HCT116 (cell line): ENCODE results near the gene TMEM135. TPM values are rescaled to one million over a fixed set of nuclear protein-coding genes. Genes with fewer than 3 reads are reported as not detected.

Experiments
- ATAC-seq: fragments of 200-7000 bp; cut with Tn5 transposase; 2 replicates; pipeline ENCODE4 v1.9.1; 2020; ENCODE audit warnings: mild to moderate bottlenecking, moderate library complexity
- BruUV-seq: library from RNA; stranded (reverse); fragments of 400-500 nt; replicated peaks from 2 replicates; lab custom pipeline; 2021; lab: Mats Ljungman, UMichigan
- CTCF ChIA-PET: fragments of 300-600 bp; sonication (Branson Sonifier 250); formaldehyde crosslinking; loops from one replicate; lab custom pipeline; 2021; ENCODE audit warnings: antibody characterized with exemption; lab: Charles Lee
- POLR2A ChIA-PET: fragments of 300-600, 350-600 bp; sonication (Branson Sonifier 250); formaldehyde crosslinking; loops from one replicate; lab custom pipeline; 2021; ENCODE audit warnings: antibody characterized with exemption; lab: Charles Lee
- RAD21 ChIA-PET, 2 experiments: fragments of 300-600 bp; sonication (Branson Sonifier 250); formaldehyde crosslinking; loops; one replicate each; lab custom pipeline; 2023; ENCODE audit warnings: low total read pairs in 2 of 2; ENCODE audit not compliant: uncharacterized antibody in 2 of 2, unreplicated experiment in 2 of 2, low non-redundant PET in 1 of 2; lab: Charles Lee
- DNase-seq: peaks from one replicate; pipeline ENCODE4 v3.0.0-alpha.2; 2010; ENCODE audit warnings: low read depth, low spot score
- H2AFZ ChIP-seq: fragments of 200-600 bp; shearing (Covaris generic), sonication (generic); 2 replicates; pipeline ENCODE4 v1.6.1; 2017; ENCODE audit warnings: low read depth, mixed run types, mixed read lengths, antibody characterized with exemption, low read length; ENCODE audit not compliant: poor library complexity, severe bottlenecking
- H3K27ac ChIP-seq: 2 replicates; pipeline ENCODE4 v1.5.1; 2012; ENCODE audit warnings: low read depth, low read length
- H3K27me3 ChIP-seq: fragments of 200-600 bp; sonication (generic); 2 replicates; pipeline ENCODE4 v1.6.1; 2016; ENCODE audit warnings: mixed run types, low read length, mixed read lengths; ENCODE audit not compliant: insufficient read depth
- H3K36me3 ChIP-seq, 2 experiments: fragments of 200-500 bp in 1 of 2; fragments of 200-600 bp in 1 of 2; sonication (Bioruptor generic) in 1 of 2; sonication (generic) in 1 of 2; 2 replicates each; pipeline versions ENCODE4 v1.5.1 to v1.6.1; 2014 to 2016; ENCODE audit warnings: low read length in 2 of 2, inconsistent platforms in 1 of 2, mixed read lengths in 1 of 2, mixed run types in 1 of 2; ENCODE audit not compliant: insufficient read depth in 2 of 2, control insufficient read depth in 1 of 2
- H3K4me1 ChIP-seq, 2 experiments: fragments of 200-600 bp in 1 of 2; sonication (generic) in 1 of 2; 2 replicates each; pipeline versions ENCODE4 v1.5.1 to v1.6.1; 2012 to 2017; ENCODE audit warnings: low read length in 2 of 2, inconsistent platforms in 1 of 2, mild to moderate bottlenecking in 1 of 2, mixed read lengths in 1 of 2, mixed run types in 1 of 2, moderate library complexity in 1 of 2; ENCODE audit not compliant: insufficient read depth in 2 of 2, control insufficient read depth in 1 of 2
- H3K4me2 ChIP-seq: fragments of 200-600 bp; sonication (generic); 2 replicates; pipeline ENCODE4 v1.6.1; 2017; ENCODE audit warnings: mixed run types, low read length, mixed read lengths
- H3K4me3 ChIP-seq, 2 experiments: fragments of 200-600 bp in 1 of 2; sonication (generic) in 1 of 2; replicated peaks in 1 of 2; 2 replicates each; pipeline ENCODE4 v1.5.1; 2011 to 2016; ENCODE audit warnings: low read length in 2 of 2, control low read depth in 1 of 2, low read depth in 1 of 2, mild to moderate bottlenecking in 1 of 2, mixed read lengths in 1 of 2, mixed run types in 1 of 2
- H3K79me2 ChIP-seq: fragments of 200-600 bp; sonication (generic); 2 replicates; pipeline ENCODE4 v1.6.1; 2017; ENCODE audit warnings: mild to moderate bottlenecking, mixed run types, low read length, moderate library complexity, mixed read lengths; ENCODE audit not compliant: insufficient read depth
- H3K9ac ChIP-seq: fragments of 200-600 bp; sonication (generic); 2 replicates; pipeline ENCODE4 v1.6.1; 2016; ENCODE audit warnings: low read length, mixed read lengths
- H3K9me2 ChIP-seq: fragments of 200-600 bp; sonication (generic), shearing (Covaris generic); 2 replicates; pipeline ENCODE4 v1.6.1; 2017; ENCODE audit warnings: mixed run types, mild to moderate bottlenecking, moderate library complexity; ENCODE audit not compliant: insufficient read depth
- H3K9me3 ChIP-seq, 2 experiments: fragments of 200-500 bp in 1 of 2; fragments of 200-600 bp in 1 of 2; sonication (Bioruptor generic) in 1 of 2; sonication (generic) in 1 of 2; 2 replicates each; pipeline ENCODE4 v1.6.1; 2014 to 2017; ENCODE audit warnings: low read length in 2 of 2, mixed read lengths in 2 of 2, inconsistent platforms in 1 of 2, low read depth in 1 of 2, mild to moderate bottlenecking in 1 of 2, mixed run types in 1 of 2, moderate library complexity in 1 of 2; ENCODE audit not compliant: control insufficient read depth in 1 of 2, insufficient read depth in 1 of 2
- H4K20me1 ChIP-seq: fragments of 200-600 bp; sonication (generic), shearing (Covaris generic); 2 replicates; pipeline ENCODE4 v1.6.1; 2017; ENCODE audit warnings: mixed run types, mild to moderate bottlenecking, moderate library complexity; ENCODE audit not compliant: insufficient read depth
- CBX3 ChIP-seq: IDR thresholded peaks from 2 replicates; pipeline ENCODE4 v1.6.1; 2012; ENCODE audit warnings: low read depth
- CEBPB ChIP-seq: IDR thresholded peaks from 2 replicates; pipeline ENCODE4 v1.6.1; 2012; ENCODE audit warnings: low read depth
- CTCF ChIP-seq, 3 experiments: fragments of 200-600 bp in 1 of 3; sonication (generic) in 1 of 3; IDR thresholded peaks in 2 of 3; conservative IDR thresholded peaks in 1 of 3; 2 replicates each; pipeline ENCODE4 v1.5.1; 2012 to 2017; ENCODE audit warnings: low read depth in 2 of 3, low read length in 2 of 3, antibody characterized with exemption in 1 of 3, borderline replicate concordance in 1 of 3, control low read depth in 1 of 3, mild to moderate bottlenecking in 1 of 3, mixed read lengths in 1 of 3, mixed run types in 1 of 3, moderate library complexity in 1 of 3; ENCODE audit not compliant: insufficient read depth in 1 of 3
- EGR1 ChIP-seq: IDR thresholded peaks from 2 replicates; pipeline ENCODE4 v1.6.1; 2012; ENCODE audit warnings: low read depth
- ELF1 ChIP-seq: IDR thresholded peaks from 2 replicates; pipeline ENCODE4 v1.6.1; 2012; ENCODE audit warnings: low read depth, borderline replicate concordance
- FOSL1 ChIP-seq: IDR thresholded peaks from 2 replicates; pipeline ENCODE4 v1.6.1; 2012; ENCODE audit warnings: low read depth
- JUND ChIP-seq: IDR thresholded peaks from 2 replicates; pipeline ENCODE4 v1.6.1; 2012
- MAX ChIP-seq: IDR thresholded peaks from 2 replicates; pipeline ENCODE4 v1.6.1; 2012
- POLR2A ChIP-seq: IDR thresholded peaks from 2 replicates; pipeline ENCODE4 v1.7.0; 2011; ENCODE audit warnings: borderline replicate concordance; ENCODE audit not compliant: insufficient read depth, insufficient read length; ENCODE audit errors: extremely low read depth
- POLR2AphosphoS5 ChIP-seq: IDR thresholded peaks from 2 replicates; pipeline ENCODE4 v1.6.1; 2011; ENCODE audit warnings: mild to moderate bottlenecking, low read depth, low read length, moderate library complexity
- RAD21 ChIP-seq: IDR thresholded peaks from 2 replicates; pipeline ENCODE4 v1.6.1; 2012; ENCODE audit warnings: low read depth, mild to moderate bottlenecking
- REST ChIP-seq: IDR thresholded peaks from 2 replicates; pipeline ENCODE4 v1.6.1; 2012; ENCODE audit warnings: low read depth
- SIN3A ChIP-seq: IDR thresholded peaks from 2 replicates; pipeline ENCODE4 v1.6.1; 2012; ENCODE audit warnings: low read depth
- SP1 ChIP-seq: IDR thresholded peaks from 2 replicates; pipeline ENCODE4 v1.6.1; 2012; ENCODE audit warnings: low read depth
- SRF ChIP-seq: IDR thresholded peaks from 2 replicates; pipeline ENCODE4 v1.6.1; 2012; ENCODE audit warnings: low read depth
- TCF7L2 ChIP-seq: IDR thresholded peaks from 2 replicates; pipeline ENCODE4 v1.7.0; 2011; ENCODE audit warnings: borderline replicate concordance, inconsistent platforms; ENCODE audit not compliant: insufficient read depth, insufficient read length; ENCODE audit errors: extremely low read depth
- ZBTB33 ChIP-seq: IDR thresholded peaks from 2 replicates; pipeline ENCODE4 v1.6.1; 2011; ENCODE audit warnings: mild to moderate bottlenecking, low read length, moderate library complexity; ENCODE audit not compliant: insufficient replicate concordance; ENCODE audit errors: extremely low read depth
- ZFX ChIP-seq: fragments of 450-650 bp; IDR thresholded peaks from 2 replicates; pipeline ENCODE4 v1.6.1; 2017
- ZNF274 ChIP-seq: fragments of 200-500 bp; sonication (Bioruptor generic); IDR thresholded peaks from 2 replicates; pipeline ENCODE4 v1.6.1; 2014; ENCODE audit warnings: mild to moderate bottlenecking, low read depth, low read length, inconsistent platforms
- intact Hi-C: fragments of 100-400 bp; cut with micrococcal nuclease; formaldehyde crosslinking; loops from 2 replicates; pipeline ENCODE4 v1.10.0; 2022
- total RNA-seq: library from RNA; stranded (reverse); gene quantifications from one replicate; pipeline ENCODE4 v1.2.1, GENCODE V29; 2021; ENCODE audit not compliant: unreplicated experiment

The TMEM135 gene
- total RNA-seq, 1 experiment from 2014 or later = 50.6 TPM

DNA sequence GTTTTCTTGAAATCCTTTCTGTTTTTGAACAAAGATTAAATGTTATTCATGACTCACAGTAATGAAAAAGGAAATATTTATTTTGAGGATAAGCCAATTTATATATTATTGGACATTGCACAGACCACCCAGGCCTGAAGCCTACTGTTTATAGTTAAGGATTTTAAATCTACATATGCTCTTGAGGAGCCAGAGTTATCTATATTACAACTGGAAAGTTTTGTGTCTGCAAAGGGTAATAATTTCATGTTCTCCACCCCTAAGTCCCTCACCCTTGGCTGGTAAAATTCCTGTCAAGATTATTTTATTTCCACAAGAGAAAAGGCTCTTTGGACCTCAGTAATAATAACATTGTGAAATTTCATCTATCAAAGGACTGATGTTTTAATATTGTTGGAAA lies 228.2 kb downstream of the TMEM135 start:
- H2AFZ ChIP-seq = no peak overlapping the region
- intact Hi-C loops = no loop called here
- no peak overlapping the region for H3K9ac ChIP-seq
- no peaks in the 10 kb centered on the region for H3K9me3 ChIP-seq
- CTCF ChIA-PET = no interaction called here
- no peaks in the 10 kb centered on the region for H3K4me1 ChIP-seq
- TF ChIP-seq REST (no peak), JUND (no peak), SIN3A (no peak), TCF7L2 (no peak), CEBPB (no peak), FOSL1 (no peak), RAD21 (no peak), CTCF (IDR thresholded peaks at IDR 0.05 in 2 of 3, conservative IDR thresholded peaks at IDR 0.05 in 1 of 3; ENCODE audit: borderline replicate concordance in 1 of 3, insufficient read depth in 1 of 3, low read depth in 2 of 3, low read length in 2 of 3) (no peak), SRF (no peak), EGR1 (no peak), SP1 (no peak), POLR2A (no peak), POLR2AphosphoS5 (no peak), ELF1 (no peak), ZNF274 (no peak), CBX3 (no peak), MAX (no peak), ZBTB33 (no peak), ZFX (no peak)
- TF ChIP-seq, all 23 proteins: peak for 0
- Histone ChIP-seq H3K9me2 (no peaks in the 10 kb centered on the region), H3K4me3 (no peak overlapping the region), H3K36me3 (no peaks in the 10 kb centered on the region), H3K79me2 (no peaks in the 10 kb centered on the region), H3K27ac (no peak overlapping the region), H4K20me1 (no peaks in the 10 kb centered on the region), H3K27me3 (no peaks in the 10 kb centered on the region), H3K4me2 (no peak overlapping the region)
- ChIA-PET RAD21 (no interaction called here), POLR2A (no interaction called here)
- DNase-seq = no peak
- no peak for ATAC-seq
- BruUV-seq = no TSS peak
